Measurements from ENCODE around the gene IFI27. TPM values are rescaled to one million over a fixed set of nuclear protein-coding genes. Genes with fewer than 3 reads are reported as not detected.
A peak's percentile ranks its signal among the peaks of the same experiment; 100 is the strongest.

The IFI27 gene
- total and polyA plus RNA-seq, 2 of the 8 experiments (the other 6 are each of a cell fraction or from before 2014, with no cell fraction given), result 0.76 to 2.2 TPM

DNA sequence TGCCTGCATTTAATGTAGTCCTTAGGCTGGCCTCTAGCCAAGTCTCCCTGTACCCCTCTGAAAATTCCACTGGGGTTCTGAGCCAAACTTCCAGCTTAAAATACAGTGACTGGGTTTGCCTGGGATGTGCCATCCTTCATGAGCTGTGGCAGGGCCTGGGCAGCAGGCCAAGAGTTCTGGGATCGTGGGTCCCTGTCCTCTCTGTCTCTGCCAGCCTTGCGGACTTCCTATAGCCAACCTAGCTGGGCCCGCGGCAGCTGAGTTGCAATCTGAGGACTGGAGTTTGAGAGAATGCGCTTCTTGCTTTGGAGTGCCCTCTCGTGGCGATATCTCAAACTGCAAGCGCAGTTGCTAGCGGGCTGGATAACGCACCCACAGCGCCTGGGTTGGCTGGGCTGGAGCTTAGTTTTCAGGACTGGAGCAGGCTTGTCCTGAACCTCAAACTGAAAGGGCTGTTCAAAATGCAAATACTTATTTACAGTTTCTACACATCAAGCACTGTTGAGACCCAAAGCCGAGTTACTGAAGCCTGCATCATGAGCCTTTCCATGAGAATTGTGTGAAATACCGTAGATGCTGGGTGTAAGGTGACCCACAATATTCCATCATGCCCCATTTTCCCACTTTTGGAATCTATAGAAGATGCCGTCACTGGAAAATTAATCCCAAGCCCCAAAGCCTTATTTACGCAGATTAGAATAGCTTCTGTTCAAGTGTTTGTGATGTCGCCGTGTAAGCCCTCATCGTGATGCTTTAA lies 26.2 kb downstream of the IFI27 start (continued):
- TF ChIP-seq, protein P1, sequence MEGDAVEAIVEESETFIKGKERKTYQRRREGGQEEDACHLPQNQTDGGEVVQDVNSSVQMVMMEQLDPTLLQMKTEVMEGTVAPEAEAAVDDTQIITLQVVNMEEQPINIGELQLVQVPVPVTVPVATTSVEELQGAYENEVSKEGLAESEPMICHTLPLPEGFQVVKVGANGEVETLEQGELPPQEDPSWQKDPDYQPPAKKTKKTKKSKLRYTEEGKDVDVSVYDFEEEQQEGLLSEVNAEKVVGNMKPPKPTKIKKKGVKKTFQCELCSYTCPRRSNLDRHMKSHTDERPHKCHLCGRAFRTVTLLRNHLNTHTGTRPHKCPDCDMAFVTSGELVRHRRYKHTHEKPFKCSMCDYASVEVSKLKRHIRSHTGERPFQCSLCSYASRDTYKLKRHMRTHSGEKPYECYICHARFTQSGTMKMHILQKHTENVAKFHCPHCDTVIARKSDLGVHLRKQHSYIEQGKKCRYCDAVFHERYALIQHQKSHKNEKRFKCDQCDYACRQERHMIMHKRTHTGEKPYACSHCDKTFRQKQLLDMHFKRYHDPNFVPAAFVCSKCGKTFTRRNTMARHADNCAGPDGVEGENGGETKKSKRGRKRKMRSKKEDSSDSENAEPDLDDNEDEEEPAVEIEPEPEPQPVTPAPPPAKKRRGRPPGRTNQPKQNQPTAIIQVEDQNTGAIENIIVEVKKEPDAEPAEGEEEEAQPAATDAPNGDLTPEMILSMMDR (IDR thresholded peaks at IDR 0.05; ENCODE audit: control extremely low read depth in 1 of 3, insufficient read depth in 1 of 3, low read depth in 1 of 3, low read length in 3 of 3), result peak; percentile 94 to 99 (median 98)
- TF ChIP-seq, protein P2, sequence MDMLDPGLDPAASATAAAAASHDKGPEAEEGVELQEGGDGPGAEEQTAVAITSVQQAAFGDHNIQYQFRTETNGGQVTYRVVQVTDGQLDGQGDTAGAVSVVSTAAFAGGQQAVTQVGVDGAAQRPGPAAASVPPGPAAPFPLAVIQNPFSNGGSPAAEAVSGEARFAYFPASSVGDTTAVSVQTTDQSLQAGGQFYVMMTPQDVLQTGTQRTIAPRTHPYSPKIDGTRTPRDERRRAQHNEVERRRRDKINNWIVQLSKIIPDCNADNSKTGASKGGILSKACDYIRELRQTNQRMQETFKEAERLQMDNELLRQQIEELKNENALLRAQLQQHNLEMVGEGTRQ (IDR thresholded peaks at IDR 0.05; ENCODE audit: low read length), result no peak
- TF ChIP-seq SIN3A (conservative IDR thresholded peaks at IDR 0.05 in 1 of 2, IDR thresholded peaks at IDR 0.05 in 1 of 2; ENCODE audit: low read depth in 1 of 2, low read length in 2 of 2) (0 out of 4 replicates have a peak, but pooled peaks of 1 of the 2 experiments have one; percentile 45), RNF2 (IDR thresholded peaks at IDR 0.05; ENCODE audit: borderline replicate concordance, low read depth, low read length, missing control alignments, poor library complexity, severe bottlenecking) (no peak), POU5F1 (IDR thresholded peaks at IDR 0.05; ENCODE audit: low read depth, low read length) (no peak), POLR2AphosphoS5 (IDR thresholded peaks at IDR 0.05; ENCODE audit: low read depth, low read length) (no peak)
